Activated CD4-positive, alpha-beta memory T cell treated with anti-CD3 and anti-CD28 coated beads, Interleukin-2, amount 10 ng/mL, durations not matched to agents 7 days and 5 days (primary cell): ENCODE data around the gene SLC25A11. TPM values are rescaled to one million over a fixed set of nuclear protein-coding genes. Genes with fewer than 3 reads are reported as not detected.
A peak's percentile ranks its signal among the peaks of the same experiment; 100 is the strongest.

Experiments used
- CTCF ChIA-PET: fragments of 350-600 bp; sonication (Branson Sonifier 250); formaldehyde crosslinking; loops from one replicate; lab custom pipeline; 2021; ENCODE audit warnings: antibody characterized with exemption, inconsistent platforms; lab: Charles Lee
- POLR2A ChIA-PET: fragments of 350-600 bp; sonication (Branson Sonifier 250); formaldehyde crosslinking; loops from one replicate; lab custom pipeline; 2021; ENCODE audit warnings: antibody characterized with exemption; lab: Charles Lee
- DNase-seq: peaks from one replicate; pipeline ENCODE4 v3.0.0-alpha.2; 2020
- H3K27ac Mint-ChIP-seq: one replicate; pipeline ENCODE4 v1.8.0; 2021; ENCODE audit warnings: mild to moderate bottlenecking, mixed read lengths
- H3K27me3 Mint-ChIP-seq: one replicate; pipeline ENCODE4 v1.8.0; 2021; ENCODE audit warnings: mixed read lengths
- H3K36me3 Mint-ChIP-seq: one replicate; pipeline ENCODE4 v1.8.0; 2021; ENCODE audit warnings: low read depth, mixed read lengths
- H3K4me1 Mint-ChIP-seq: one replicate; pipeline ENCODE4 v1.8.0; 2021; ENCODE audit warnings: mixed read lengths
- H3K4me3 Mint-ChIP-seq: one replicate; pipeline ENCODE4 v1.8.0; 2021; ENCODE audit warnings: mild to moderate bottlenecking, mixed read lengths
- H3K9me3 Mint-ChIP-seq: one replicate; pipeline ENCODE4 v1.8.0; 2021; ENCODE audit warnings: mixed read lengths
- total RNA-seq, 2 experiments: library from RNA; stranded (reverse); gene quantifications; one replicate each; pipeline ENCODE4 v1.2.3, GENCODE V29; 2021

SLC25A11 gene
- total RNA-seq, 2 experiments from 2014 or later: 62.8 to 71.0 TPM

DNA sequence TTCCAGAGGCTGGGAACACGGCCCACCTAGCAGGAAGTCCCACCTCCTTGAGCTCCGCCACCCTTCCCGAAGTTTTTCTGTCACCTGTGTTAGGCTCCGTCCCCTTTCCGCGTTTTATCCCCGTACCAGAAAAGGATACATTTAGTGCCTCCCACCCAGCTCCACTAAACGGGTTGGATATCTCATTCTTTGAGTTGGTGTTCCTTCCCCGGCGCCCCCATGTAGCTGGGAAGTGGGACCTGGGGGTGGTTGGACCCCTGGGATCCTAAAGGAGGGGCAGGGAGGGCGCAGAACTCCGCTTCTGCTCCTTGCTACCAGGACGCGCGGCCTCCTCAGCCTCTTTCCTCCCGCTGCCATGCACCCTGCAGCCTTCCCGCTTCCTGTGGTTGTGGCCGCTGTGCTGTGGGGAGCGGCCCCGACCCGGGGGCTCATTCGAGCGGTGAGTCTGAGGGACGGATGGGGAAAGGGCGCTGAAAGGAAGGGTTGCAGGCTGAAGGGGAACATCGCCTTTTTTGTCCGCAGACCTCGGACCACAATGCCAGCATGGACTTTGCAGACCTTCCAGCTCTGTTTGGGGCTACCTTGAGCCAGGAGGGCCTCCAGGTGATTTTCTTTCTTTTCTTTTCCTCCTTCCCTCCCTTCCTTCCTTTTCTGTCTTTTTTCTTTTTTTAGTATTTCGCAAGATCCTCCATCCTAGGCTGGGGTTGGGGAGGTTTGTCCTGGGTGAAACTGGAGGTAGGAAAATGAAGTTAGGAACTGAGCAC lies 891 bp upstream of the SLC25A11 start:
- no peaks in the 10 kb centered on the region for H3K9me3 Mint-ChIP-seq
- POLR2A ChIA-PET: interaction anchor here (0.9 to 20.7 kb wide), 19 partner anchors 9 to 798 kb away, joined by 3 to 711 read pairs (median 8); partner anchors contain the start of genes C17orf107, CAMTA2, CYB5D2 and ENO3
- CTCF ChIA-PET: interaction anchor here (0.6 to 2.7 kb wide), 17 partner anchors 8 to 231 kb away, joined by 3 to 29 read pairs (median 4); partner anchors contain the start of genes ARRB2, C17orf107, CAMTA2 and CHRNE
- H3K27ac Mint-ChIP-seq: peak overlapping the region; percentile 100
- H3K27me3 Mint-ChIP-seq: no peaks in the 10 kb centered on the region
- peak; percentile 67 for DNase-seq
- peaks cover 65% of the 10 kb centered on the region for H3K4me1 Mint-ChIP-seq
- H3K36me3 Mint-ChIP-seq: peaks cover 91% of the 10 kb centered on the region
- H3K4me3 Mint-ChIP-seq: peak overlapping the region; percentile 96

DNA sequence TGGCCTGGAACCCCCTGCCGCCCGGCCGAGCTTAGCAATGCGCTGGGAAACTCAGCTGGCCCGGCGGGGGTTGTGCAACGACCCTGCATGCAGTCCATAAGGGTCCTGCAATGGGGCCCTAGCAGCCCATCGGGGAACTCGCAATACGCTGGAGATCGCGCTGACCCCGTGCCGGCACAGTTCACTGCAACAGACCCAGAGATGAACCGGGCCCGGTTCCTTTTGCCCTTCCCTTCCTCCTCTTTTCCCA lies 375 bp downstream of the SLC25A11 start:
- ChIA-PET POLR2A (interaction anchor here (0.8 to 20.7 kb wide), 23 partner anchors 8 to 796 kb away, joined by 3 to 711 read pairs (median 7); partner anchors contain the start of genes C17orf107, CAMTA2, CYB5D2 and ENO3), CTCF (interaction anchor here (0.7 to 2.7 kb wide), 17 partner anchors 9 to 372 kb away, joined by 3 to 29 read pairs (median 5); partner anchors contain the start of genes ARRB2, C17orf107, PFN1 and SPAG7)
- peaks cover 60% of the 10 kb centered on the region for H3K4me1 Mint-ChIP-seq
- DNase-seq: no peak
- H3K27me3 Mint-ChIP-seq: no peaks in the 10 kb centered on the region
- peak overlapping the region; percentile 100 for H3K27ac Mint-ChIP-seq
- H3K9me3 Mint-ChIP-seq: no peaks in the 10 kb centered on the region
- H3K36me3 Mint-ChIP-seq: peaks cover 83% of the 10 kb centered on the region
- H3K4me3 Mint-ChIP-seq: peak overlapping the region; percentile 96

DNA sequence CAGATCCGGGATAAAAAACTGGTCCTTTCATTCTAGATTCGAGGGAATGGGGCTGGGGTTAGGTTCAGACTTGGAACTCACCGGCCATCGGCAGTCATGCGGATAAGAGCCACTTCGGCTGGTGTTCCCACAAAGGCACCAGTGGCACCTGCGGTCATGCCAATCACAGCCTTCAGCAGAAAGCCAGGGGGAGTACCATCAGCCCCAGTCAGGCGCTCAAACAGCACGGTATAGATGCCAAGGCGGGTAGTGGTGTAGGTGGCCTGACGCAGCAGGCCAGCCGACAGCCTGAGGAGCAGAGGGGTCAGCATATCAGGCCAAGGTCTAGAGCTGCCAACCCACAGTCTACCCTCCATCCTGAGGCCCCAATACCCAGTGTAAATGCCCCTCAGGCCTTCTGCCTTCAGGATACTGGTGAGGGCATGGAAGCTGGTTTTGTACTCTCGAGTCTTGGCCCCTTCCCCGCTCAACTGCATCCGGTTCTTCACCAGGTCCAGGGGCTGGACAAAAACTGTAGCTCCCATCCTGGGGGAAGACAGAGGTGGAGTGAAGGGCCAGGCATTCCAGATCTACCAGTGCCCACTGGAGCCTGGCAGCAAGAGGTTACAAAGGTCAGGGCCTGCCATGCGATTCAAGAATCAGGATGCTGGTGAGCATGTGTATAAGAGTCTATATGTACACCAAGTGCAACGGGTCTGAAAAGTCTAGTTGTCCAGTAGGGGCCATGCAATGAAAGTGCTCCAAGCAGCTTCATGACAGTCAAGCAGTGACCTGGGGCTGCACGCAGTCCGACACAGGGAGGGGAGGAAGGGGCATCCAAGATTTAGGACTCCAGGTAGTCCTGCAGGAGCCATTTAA lies 929 bp downstream of the SLC25A11 start:
- POLR2A ChIA-PET: interaction anchor here (0.8 to 20.7 kb wide), 16 partner anchors 8 to 796 kb away, joined by 3 to 711 read pairs (median 7); partner anchors contain the start of genes CYB5D2, ENO3, GP1BA and INCA1
- Mint-ChIP-seq H3K36me3 (peaks cover 79% of the 10 kb centered on the region), H3K27ac (peak overlapping the region; percentile 100), H3K27me3 (no peaks in the 10 kb centered on the region), H3K4me3 (peak overlapping the region; percentile 96), H3K4me1 (peaks cover 60% of the 10 kb centered on the region), H3K9me3 (no peaks in the 10 kb centered on the region)
- DNase-seq: no peak
- CTCF ChIA-PET: interaction anchor here (0.7 to 2.7 kb wide), 9 partner anchors 10 to 372 kb away, joined by 4 to 29 read pairs (median 6); partner anchors contain the start of gene SPAG7

DNA sequence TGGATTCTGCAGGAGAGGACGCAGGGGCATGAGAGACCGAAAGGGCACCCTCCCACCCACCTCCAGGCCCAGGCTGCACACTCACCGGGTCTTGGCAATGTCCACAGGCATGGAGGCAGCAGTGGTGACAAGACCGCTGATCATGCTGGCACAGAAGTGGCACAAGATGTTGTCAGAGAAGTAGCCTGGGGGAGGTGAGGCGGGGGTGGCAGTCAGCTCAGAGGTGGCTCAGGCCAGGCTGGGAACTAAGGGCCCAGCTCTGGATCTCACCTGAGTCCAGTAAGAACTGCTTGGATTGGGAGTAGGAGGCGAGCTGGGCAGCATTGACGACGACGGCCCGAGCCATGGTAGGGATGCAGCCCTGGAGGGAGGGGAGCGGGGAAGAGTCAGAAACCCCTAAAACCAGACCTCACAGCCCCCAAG lies 1.8 kb downstream of the SLC25A11 start:
- ChIA-PET POLR2A (interaction anchor here (1.3 to 20.7 kb wide), 4 partner anchors 13 to 31 kb away, joined by 3 to 711 read pairs (median 128); partner anchors contain the start of genes ENO3, PFN1 and SPAG7), CTCF (interaction anchor here (2.7 kb wide), 1 partner anchor 29 kb away, joined by 29 read pairs; no protein-coding TSS in a partner anchor)
- no peak for DNase-seq
- Mint-ChIP-seq H3K4me1 (peaks cover 58% of the 10 kb centered on the region), H3K36me3 (peaks cover 73% of the 10 kb centered on the region), H3K27me3 (no peaks in the 10 kb centered on the region), H3K27ac (peak overlapping the region; percentile 58), H3K9me3 (no peaks in the 10 kb centered on the region), H3K4me3 (peak overlapping the region; percentile 96)

DNA sequence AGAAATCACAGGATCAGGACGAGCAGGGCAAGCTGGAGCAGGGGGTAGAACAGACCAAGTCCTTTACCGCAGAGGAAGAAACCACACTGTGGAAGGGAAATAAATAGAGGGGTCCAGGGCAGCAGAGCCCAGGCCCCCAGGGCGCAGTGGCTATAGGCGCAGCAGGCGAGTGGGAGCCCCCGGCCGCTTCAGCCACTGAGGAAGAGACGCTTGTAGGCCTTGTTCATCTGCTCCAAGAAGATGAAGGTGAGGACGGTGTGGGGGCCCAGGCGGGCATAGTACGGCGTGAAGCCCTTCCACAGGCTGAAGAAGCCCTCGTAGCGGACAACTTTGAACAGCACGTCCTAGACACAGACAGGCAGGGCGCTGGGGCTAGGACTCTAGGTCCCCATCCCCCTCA lies 2.3 kb downstream of the SLC25A11 start:
- Mint-ChIP-seq H3K36me3 (peaks cover 67% of the 10 kb centered on the region), H3K27me3 (no peaks in the 10 kb centered on the region), H3K4me1 (peaks cover 53% of the 10 kb centered on the region), H3K4me3 (peak overlapping the region; percentile 96), H3K27ac (no peak overlapping the region), H3K9me3 (no peaks in the 10 kb centered on the region)
- CTCF ChIA-PET: interaction anchor here (1.0 kb wide), 1 partner anchor 125 kb away, joined by 3 read pairs; no protein-coding TSS in a partner anchor
- DNase-seq: no peak
- POLR2A ChIA-PET: interaction anchor here (1.3 to 20.7 kb wide), 4 partner anchors 13 to 31 kb away, joined by 3 to 711 read pairs (median 128); partner anchors contain the start of genes ENO3, PFN1 and SPAG7

DNA sequence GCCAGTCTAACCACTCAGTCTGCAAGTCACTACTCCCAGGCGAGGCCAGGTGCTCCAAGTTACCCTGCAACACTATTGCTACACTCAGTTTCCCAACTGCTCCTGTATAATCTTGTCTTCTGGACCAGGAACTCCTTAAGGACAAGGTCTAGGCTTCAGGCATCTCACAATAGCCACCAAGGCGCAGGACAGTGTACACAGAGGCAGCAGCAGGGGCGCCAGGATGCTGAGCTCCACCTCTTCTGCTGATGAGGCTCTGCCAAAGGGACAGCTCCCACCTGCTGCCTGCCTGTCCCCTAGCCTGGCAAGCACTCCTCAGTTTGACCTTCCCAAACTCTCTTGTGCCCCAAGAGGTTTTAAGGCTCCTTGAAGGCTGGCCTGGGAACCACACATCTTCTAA lies 3.4 kb downstream of the SLC25A11 start:
- H3K4me3 Mint-ChIP-seq: no peak overlapping the region
- H3K27ac Mint-ChIP-seq: no peak overlapping the region
- H3K27me3 Mint-ChIP-seq: no peaks in the 10 kb centered on the region
- ChIA-PET CTCF (interaction anchor here (1.0 kb wide), 1 partner anchor 126 kb away, joined by 3 read pairs; no protein-coding TSS in a partner anchor), POLR2A (interaction anchor here (1.1 to 15.9 kb wide), 4 partner anchors 11 to 37 kb away, joined by 3 to 229 read pairs (median 14); partner anchors contain the start of genes ENO3 and PFN1)
- peaks cover 42% of the 10 kb centered on the region for H3K4me1 Mint-ChIP-seq
- DNase-seq: no peak
- H3K36me3 Mint-ChIP-seq: peaks cover 56% of the 10 kb centered on the region
- H3K9me3 Mint-ChIP-seq: no peaks in the 10 kb centered on the region

DNA sequence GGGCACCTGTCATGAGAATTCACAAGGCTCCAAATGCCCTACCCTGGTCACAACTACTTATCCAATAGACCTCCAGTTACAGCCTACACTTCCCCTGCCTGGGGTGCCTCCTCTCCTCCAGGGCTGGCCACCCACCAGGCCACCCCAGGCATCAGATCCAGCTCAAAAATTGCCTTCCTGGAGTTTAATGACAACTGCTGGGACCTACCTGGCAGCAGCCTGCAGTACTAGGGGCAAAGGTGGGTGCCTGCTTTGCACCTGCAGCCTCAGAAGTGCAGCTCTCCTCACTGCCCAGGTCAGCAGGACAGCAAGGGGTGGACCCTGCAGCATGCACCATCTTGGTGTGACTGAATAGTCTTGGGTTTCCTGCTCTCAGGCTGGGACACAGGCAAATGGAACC lies 4.2 kb downstream of the SLC25A11 start:
- H3K27me3 Mint-ChIP-seq: no peaks in the 10 kb centered on the region
- CTCF ChIA-PET: no interaction called here

DNA sequence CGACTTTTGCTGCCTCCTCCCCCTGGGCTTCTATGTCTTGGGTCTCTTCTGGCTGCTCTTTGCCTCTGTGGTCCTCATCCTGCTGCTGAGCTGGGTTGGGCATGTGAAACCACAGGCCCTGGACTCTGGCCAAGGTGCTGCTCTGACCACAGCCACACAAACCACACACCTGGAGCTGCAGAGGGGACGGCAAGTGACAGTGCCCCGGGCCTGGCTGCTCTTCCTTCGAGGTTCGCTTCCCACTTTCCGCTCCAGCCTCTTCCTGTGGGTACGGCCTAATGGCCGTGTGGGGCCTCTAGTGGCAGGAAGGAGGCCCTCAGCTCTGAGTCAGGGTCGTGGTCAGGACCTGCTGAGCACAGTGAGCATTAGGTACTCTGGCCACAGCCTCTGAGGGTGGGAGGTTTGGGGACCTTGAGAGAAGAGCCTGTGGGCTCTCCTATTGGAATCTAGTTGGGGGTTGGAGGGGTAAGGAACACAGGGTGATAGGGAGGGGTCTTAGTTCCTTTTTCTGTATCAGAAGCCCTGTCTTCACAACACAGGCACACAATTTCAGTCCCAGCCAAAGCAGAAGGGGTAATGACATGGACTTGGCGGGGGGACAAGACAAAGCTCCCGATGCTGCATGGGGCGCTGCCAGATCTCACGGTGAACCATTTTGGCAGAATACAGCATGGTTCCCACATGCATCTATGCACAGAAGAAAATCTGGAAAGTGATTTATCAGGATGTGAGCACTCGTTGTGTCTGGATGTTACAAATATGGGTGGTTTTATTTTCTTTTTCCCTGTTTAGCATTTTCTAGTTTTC lies 5.5 kb downstream of the SLC25A11 start:
- no peak overlapping the region for H3K4me3 Mint-ChIP-seq
- CTCF ChIA-PET: interaction anchor here (1.0 kb wide), 1 partner anchor 26 kb away, joined by 3 read pairs; no protein-coding TSS in a partner anchor
- POLR2A ChIA-PET: interaction anchor here (0.9 to 15.9 kb wide), 5 partner anchors 14 to 96 kb away, joined by 3 to 229 read pairs (median 3); partner anchors contain the start of genes ENO3 and PFN1
- H3K27ac Mint-ChIP-seq: no peak overlapping the region
- peaks cover 46% of the 10 kb centered on the region for H3K36me3 Mint-ChIP-seq
- no peaks in the 10 kb centered on the region for H3K27me3 Mint-ChIP-seq
- no peaks in the 10 kb centered on the region for H3K9me3 Mint-ChIP-seq
- H3K4me1 Mint-ChIP-seq: peaks cover 42% of the 10 kb centered on the region
- no peak for DNase-seq

More for the DNA sequence above, 4.2 kb downstream of the SLC25A11 start:
- no peak overlapping the region for H3K4me3 Mint-ChIP-seq
- peaks cover 42% of the 10 kb centered on the region for H3K4me1 Mint-ChIP-seq
- POLR2A ChIA-PET: interaction anchor here (1.2 to 15.9 kb wide), 2 partner anchors 18 to 27 kb away, joined by 3 to 229 read pairs; partner anchors contain the start of genes ENO3 and PFN1
- no peak for DNase-seq
- H3K36me3 Mint-ChIP-seq: peaks cover 52% of the 10 kb centered on the region
- H3K27ac Mint-ChIP-seq: no peak overlapping the region
- no peaks in the 10 kb centered on the region for H3K9me3 Mint-ChIP-seq

DNA sequence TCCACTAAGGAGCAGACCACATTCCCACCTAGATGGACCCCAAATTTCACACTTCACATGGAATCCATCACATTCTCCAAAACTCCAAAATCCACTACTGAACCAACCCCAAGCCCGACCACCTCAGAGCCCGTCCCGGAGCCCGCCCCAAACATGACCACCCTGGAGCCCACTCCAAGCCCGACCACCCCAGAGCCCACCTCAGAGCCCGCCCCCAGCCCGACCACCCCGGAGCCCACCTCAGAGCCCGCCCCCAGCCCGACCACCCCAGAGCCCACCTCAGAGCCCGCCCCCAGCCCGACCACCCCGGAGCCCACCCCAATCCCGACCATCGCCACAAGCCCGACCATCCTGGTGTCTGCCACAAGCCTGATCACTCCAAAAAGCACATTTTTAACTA lies 6.2 kb downstream of the SLC25A11 start:
- no peaks in the 10 kb centered on the region for H3K9me3 Mint-ChIP-seq
- H3K4me3 Mint-ChIP-seq: no peak overlapping the region
- H3K36me3 Mint-ChIP-seq: peaks cover 41% of the 10 kb centered on the region
- H3K4me1 Mint-ChIP-seq: peaks cover 38% of the 10 kb centered on the region
- H3K27ac Mint-ChIP-seq: no peak overlapping the region
- POLR2A ChIA-PET: interaction anchor here (0.9 to 15.9 kb wide), 4 partner anchors 14 to 97 kb away, joined by 3 to 229 read pairs (median 4); partner anchors contain the start of genes ENO3 and PFN1
- DNase-seq: no peak
- H3K27me3 Mint-ChIP-seq: no peaks in the 10 kb centered on the region
- CTCF ChIA-PET: interaction anchor here (1.0 kb wide), 1 partner anchor 25 kb away, joined by 3 read pairs; no protein-coding TSS in a partner anchor

DNA sequence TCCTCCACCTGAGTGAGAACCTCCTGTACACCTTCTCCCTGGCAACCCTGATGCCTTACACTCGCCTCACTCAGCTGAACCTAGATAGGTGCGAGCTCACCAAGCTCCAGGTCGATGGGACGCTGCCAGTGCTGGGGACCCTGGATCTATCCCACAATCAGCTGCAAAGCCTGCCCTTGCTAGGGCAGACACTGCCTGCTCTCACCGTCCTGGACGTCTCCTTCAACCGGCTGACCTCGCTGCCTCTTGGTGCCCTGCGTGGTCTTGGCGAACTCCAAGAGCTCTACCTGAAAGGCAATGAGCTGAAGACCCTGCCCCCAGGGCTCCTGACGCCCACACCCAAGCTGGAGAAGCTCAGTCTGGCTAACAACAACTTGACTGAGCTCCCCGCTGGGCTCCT lies 7.1 kb downstream of the SLC25A11 start:
- POLR2A ChIA-PET: interaction anchor here (0.6 to 2.9 kb wide), 4 partner anchors 7 to 15 kb away, joined by 3 to 11 read pairs (median 4); partner anchors contain the start of genes PFN1, RNF167 and SLC25A11
- no peak for DNase-seq
- no peaks in the 10 kb centered on the region for H3K9me3 Mint-ChIP-seq
- H3K4me3 Mint-ChIP-seq: no peak overlapping the region
- H3K27me3 Mint-ChIP-seq: no peaks in the 10 kb centered on the region
- peaks cover 32% of the 10 kb centered on the region for H3K36me3 Mint-ChIP-seq
- CTCF ChIA-PET: no interaction called here
- H3K27ac Mint-ChIP-seq: no peak overlapping the region
- peaks cover 29% of the 10 kb centered on the region for H3K4me1 Mint-ChIP-seq

DNA sequence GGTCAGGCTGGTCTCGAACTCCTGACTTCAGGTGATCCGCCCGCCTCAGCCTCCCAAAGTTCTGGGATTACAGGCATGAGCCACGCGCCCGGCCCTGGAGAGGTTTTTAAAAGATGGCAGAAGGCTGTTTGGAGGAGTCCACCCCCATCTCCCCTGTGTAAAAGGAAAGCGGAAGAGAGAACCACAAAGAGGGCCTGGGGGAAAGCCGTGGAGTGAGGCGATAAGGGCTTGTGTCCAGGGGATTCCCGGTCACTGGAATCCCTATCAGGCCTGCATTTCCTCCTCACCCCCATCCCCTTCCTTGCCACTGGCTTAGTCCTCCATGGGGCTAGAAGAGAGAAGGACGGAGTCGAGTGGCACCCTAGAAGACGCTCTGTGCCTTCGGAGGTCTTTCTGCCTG lies 7.9 kb downstream of the SLC25A11 start, which contains the start of gene GP1BA:
TSS of gene GP1BA (plus strand) at position 315 of the 400 bp plus-strand sequence. CDS start 328 bp downstream, outside the sequence.
- H3K9me3 Mint-ChIP-seq: no peaks in the 10 kb centered on the region

More for the DNA sequence above, 7.9 kb downstream of the SLC25A11 start, which contains the start of gene GP1BA:
- no peak for DNase-seq
- Mint-ChIP-seq H3K4me3 (no peak within 1 kb of the TSS), H3K4me1 (peaks cover 27% of the 10 kb centered on the region), H3K27me3 (no peaks in the 10 kb centered on the region), H3K27ac (no peak within 1 kb of the TSS), H3K36me3 (peaks cover 26% of the 10 kb centered on the region)
- ChIA-PET CTCF (no interaction called here), POLR2A (interaction anchor here (1.3 to 2.9 kb wide), 3 partner anchors 8 to 16 kb away, joined by 4 to 11 read pairs (median 5); partner anchors contain the start of genes PFN1, RNF167 and SLC25A11)
